H1 (cell line): ENCODE measurements around the gene KLHL29. TPM values are rescaled to one million over a fixed set of nuclear protein-coding genes. Genes with fewer than 3 reads are reported as not detected.

Experiments
- CTCF ChIA-PET: fragments of 300-600 bp; sonication (Branson Sonifier 250); formaldehyde crosslinking; loops from one replicate; lab custom pipeline; 2021; ENCODE audit not compliant: partially characterized antibody; lab: Charles Lee
- POLR2A ChIA-PET: fragments of 300-600 bp; sonication (Branson Sonifier 250); formaldehyde crosslinking; loops from one replicate; lab custom pipeline; 2021; ENCODE audit warnings: inconsistent platforms; ENCODE audit not compliant: partially characterized antibody; lab: Charles Lee
- DNase-seq, 2 experiments: peaks; one replicate each; pipeline versions ENCODE4 v3.0.0 to v3.0.0-alpha.2; 2010 to 2022; ENCODE audit warnings: low spot score in 2 of 2, low read depth in 1 of 2, mixed read lengths in 1 of 2
- FAIRE-seq: peaks from 2 replicates; lab custom pipeline; 2011; peaks lifted over from hg19 to GRCh38; lab: Jason Lieb, UNC
- H2AFZ ChIP-seq: 2 replicates; pipeline ENCODE4 v1.8.1; 2012; ENCODE audit warnings: low read length, inconsistent platforms
- H2AK5ac ChIP-seq: 2 replicates; pipeline ENCODE4 v1.6.1; 2013; ENCODE audit warnings: low read depth, low read length
- H2BK120ac ChIP-seq: replicated peaks from 2 replicates; pipeline ENCODE3; 2013; ENCODE audit warnings: low read depth, low read length, inconsistent platforms
- H2BK12ac ChIP-seq: 2 replicates; pipeline ENCODE4 v1.6.1; 2013; ENCODE audit warnings: low read depth, low read length
- H2BK15ac ChIP-seq: 2 replicates; pipeline ENCODE4 v1.6.1; 2013; ENCODE audit warnings: low read length
- H2BK20ac ChIP-seq: 2 replicates; pipeline ENCODE4 v1.6.1; 2013; ENCODE audit warnings: low read length
- H2BK5ac ChIP-seq: 2 replicates; pipeline ENCODE4 v1.6.1; 2013; ENCODE audit warnings: low read depth, low read length
- H3K14ac ChIP-seq: 2 replicates; pipeline ENCODE4 v1.6.1; 2013; ENCODE audit warnings: inconsistent platforms; ENCODE audit not compliant: insufficient read length
- H3K18ac ChIP-seq: 2 replicates; pipeline ENCODE4 v1.6.1; 2013; ENCODE audit warnings: low read length; ENCODE audit errors: extremely low read depth
- H3K23ac ChIP-seq: 2 replicates; pipeline ENCODE4 v1.6.1; 2013; ENCODE audit warnings: inconsistent platforms; ENCODE audit not compliant: insufficient read length
- H3K23me2 ChIP-seq: 2 replicates; pipeline ENCODE4 v1.6.1; 2013; ENCODE audit warnings: low read depth, low read length
- H3K27ac ChIP-seq: 2 replicates; pipeline ENCODE4 v1.6.1; 2011; ENCODE audit warnings: low read depth, low read length, inconsistent platforms
- H3K27me3 ChIP-seq, 4 experiments: replicated peaks in 1 of 4; 1 replicate in 1 of 4; 2 replicates in 3 of 4; pipeline versions ENCODE4 v1.6.1 to v1.8.1; 2011 to 2013; ENCODE audit warnings: low read length in 3 of 4, mild to moderate bottlenecking in 3 of 4, inconsistent platforms in 2 of 4, mixed read lengths in 2 of 4, moderate library complexity in 1 of 4; ENCODE audit not compliant: control insufficient read depth in 3 of 4, insufficient read depth in 3 of 4; ENCODE audit errors: extremely low read depth in 1 of 4
- H3K36me3 ChIP-seq, 4 experiments: 2 replicates each; pipeline versions ENCODE4 v1.6.1 to v1.8.1; 2011 to 2013; ENCODE audit warnings: mild to moderate bottlenecking in 4 of 4, low read length in 3 of 4, moderate library complexity in 2 of 4, control low read depth in 1 of 4, inconsistent platforms in 1 of 4; ENCODE audit not compliant: insufficient read depth in 4 of 4, control insufficient read depth in 2 of 4
- H3K4ac ChIP-seq: replicated peaks from 2 replicates; pipeline ENCODE3; 2013; ENCODE audit warnings: low read length, low read depth, mixed read lengths, inconsistent platforms; ENCODE audit not compliant: insufficient read length
- H3K4me1 ChIP-seq, 4 experiments: replicated peaks in 1 of 4; 1 replicate in 1 of 4; 2 replicates in 3 of 4; pipeline versions ENCODE4 v1.6.1 to v1.8.1; 2011 to 2013; ENCODE audit warnings: low read length in 3 of 4, inconsistent platforms in 2 of 4, mixed read lengths in 1 of 4; ENCODE audit not compliant: insufficient read depth in 4 of 4, control insufficient read depth in 3 of 4
- H3K4me2 ChIP-seq, 2 experiments: 2 replicates each; pipeline versions ENCODE4 v1.6.1 to v1.8.1; 2011 to 2013; ENCODE audit warnings: low read depth in 2 of 2, low read length in 2 of 2, control low read depth in 1 of 2, inconsistent platforms in 1 of 2, mild to moderate bottlenecking in 1 of 2; ENCODE audit not compliant: insufficient read depth in 1 of 2
- H3K4me3 ChIP-seq, 4 experiments: fragments of 200-600, 300-600 bp in 1 of 4; sonication (generic), shearing (Covaris generic), sonication (Bioruptor Twin) in 1 of 4; 2 replicates each; pipeline versions ENCODE4 v1.5.1 to v1.8.1; 2011 to 2016; ENCODE audit warnings: low read length in 4 of 4, low read depth in 3 of 4, control low read depth in 2 of 4, inconsistent platforms in 2 of 4, mild to moderate bottlenecking in 2 of 4, mixed read lengths in 1 of 4, moderate library complexity in 1 of 4; ENCODE audit not compliant: insufficient read depth in 2 of 4; ENCODE audit errors: extremely low read depth in 1 of 4
- H3K56ac ChIP-seq: replicated peaks from 2 replicates; pipeline ENCODE3; 2013; ENCODE audit warnings: low read depth, mild to moderate bottlenecking, mixed read lengths, low read length, inconsistent platforms; ENCODE audit not compliant: insufficient read length
- H3K79me1 ChIP-seq: 2 replicates; pipeline ENCODE4 v1.6.1; 2013; ENCODE audit warnings: low read depth, low read length, control low read depth
- H3K79me2 ChIP-seq, 2 experiments: 2 replicates each; pipeline versions ENCODE4 v1.6.1 to v1.8.1; 2012 to 2013; ENCODE audit warnings: low read length in 2 of 2, mild to moderate bottlenecking in 2 of 2, inconsistent platforms in 1 of 2; ENCODE audit not compliant: insufficient read depth in 2 of 2, control insufficient read depth in 1 of 2
- H3K9ac ChIP-seq, 4 experiments: replicated peaks in 1 of 4; 1 replicate in 1 of 4; 2 replicates in 3 of 4; pipeline versions ENCODE4 v1.6.1 to v1.8.1; 2011 to 2013; ENCODE audit warnings: low read depth in 3 of 4, low read length in 3 of 4, control low read depth in 2 of 4, mild to moderate bottlenecking in 2 of 4, moderate library complexity in 2 of 4, inconsistent platforms in 1 of 4; ENCODE audit errors: extremely low read depth in 1 of 4
- H3K9me3 ChIP-seq, 2 experiments: 2 replicates each; pipeline versions ENCODE4 v1.6.1 to v1.8.1; 2012 to 2013; ENCODE audit warnings: mild to moderate bottlenecking in 2 of 2, moderate library complexity in 2 of 2, control low read depth in 1 of 2, inconsistent platforms in 1 of 2, low read depth in 1 of 2, low read length in 1 of 2, mixed read lengths in 1 of 2; ENCODE audit not compliant: insufficient read depth in 2 of 2
- H4K20me1 ChIP-seq, 2 experiments: replicated peaks in 1 of 2; 2 replicates each; pipeline versions ENCODE3 to v1.8.1; 2011 to 2013; ENCODE audit warnings: inconsistent platforms in 2 of 2, low read length in 2 of 2, mild to moderate bottlenecking in 1 of 2; ENCODE audit not compliant: insufficient read depth in 2 of 2, control insufficient read depth in 1 of 2
- H4K5ac ChIP-seq: 2 replicates; pipeline ENCODE4 v1.6.1; 2013; ENCODE audit warnings: low read length, low read depth, mixed read lengths, inconsistent platforms; ENCODE audit not compliant: insufficient read length
- H4K8ac ChIP-seq: 2 replicates; pipeline ENCODE4 v1.8.0; 2013; ENCODE audit warnings: mild to moderate bottlenecking, moderate library complexity, low read length, inconsistent platforms; ENCODE audit not compliant: insufficient read depth; ENCODE audit errors: extremely low read depth
- H4K91ac ChIP-seq: replicated peaks from 2 replicates; pipeline ENCODE3; 2013; ENCODE audit warnings: low read length, mixed read lengths, inconsistent platforms; ENCODE audit not compliant: insufficient read length
- ASH2L ChIP-seq: fragments of 200-600, 300-600 bp; sonication (generic); IDR thresholded peaks from one replicate; pipeline ENCODE4 v1.7.1; 2017; ENCODE audit warnings: low read length
- CBX5 ChIP-seq: fragments of 300-800, 300-1000 bp; sonication (generic); IDR thresholded peaks from 2 replicates; pipeline ENCODE4 v1.7.1; 2016; ENCODE audit warnings: antibody characterized with exemption, low read length, low read depth
- EGR1 ChIP-seq: IDR thresholded peaks from 2 replicates; pipeline ENCODE4 v1.6.1; 2011; ENCODE audit warnings: low read depth, low read length, borderline replicate concordance
- EP300 ChIP-seq, 2 experiments: IDR thresholded peaks; 1 replicate in 1 of 2; 2 replicates in 1 of 2; pipeline ENCODE4 v1.6.1; 2011 to 2012; ENCODE audit warnings: low read depth in 2 of 2, low read length in 2 of 2, mild to moderate bottlenecking in 2 of 2, borderline replicate concordance in 1 of 2, inconsistent platforms in 1 of 2, moderate library complexity in 1 of 2
- HDAC6 ChIP-seq: IDR thresholded peaks from one replicate; pipeline ENCODE4 v1.7.1; 2012; ENCODE audit warnings: low read depth, mild to moderate bottlenecking, inconsistent platforms, low read length, moderate library complexity
- KDM1A ChIP-seq: fragments of 200-600, 300-600 bp; sonication (generic); IDR thresholded peaks from 2 replicates; pipeline ENCODE4 v1.7.1; 2016; ENCODE audit warnings: mild to moderate bottlenecking, low read length, borderline replicate concordance
- KDM5A ChIP-seq: fragments of 200-600 bp; IDR thresholded peaks from 2 replicates; pipeline ENCODE4 v1.7.1; 2012; ENCODE audit warnings: mild to moderate bottlenecking, low read length, inconsistent platforms, mixed read lengths
- SRF ChIP-seq: IDR thresholded peaks from 2 replicates; pipeline ENCODE4 v1.6.1; 2011; ENCODE audit warnings: mild to moderate bottlenecking, low read depth, low read length, moderate library complexity
- ZNF274 ChIP-seq: IDR thresholded peaks from 2 replicates; pipeline ENCODE4 v1.7.0; 2012; ENCODE audit warnings: low read length, borderline replicate concordance; ENCODE audit errors: extremely low read depth
- WGBS, 2 experiments: shearing (Covaris generic) in 1 of 2; methylation state at CpG; one replicate each; pipeline versions ENCODE4 v1.1.6 to v1.1.7; 2013 to 2015; ENCODE audit warnings: low lambda C conversion rate in 2 of 2, mixed read lengths in 2 of 2, inconsistent platforms in 1 of 2, low coverage in 1 of 2, missing lambda C conversion rate in 1 of 2; ENCODE audit not compliant: insufficient replicate concordance in 2 of 2, insufficient coverage in 1 of 2, insufficient read length in 1 of 2; ENCODE audit errors: extremely low coverage in 1 of 2, missing lambda C conversion rate in 1 of 2; 5-methylcytosine and 5-hydroxymethylcytosine counted together
- polyA plus RNA-seq, 7 experiments: library from polyadenylated mRNA; depleted of rRNA in 3 of 7; stranded (reverse) in 5 of 7; unstranded in 2 of 7; fragments of >200 nt in 5 of 7; fragments of 200-250 nt in 2 of 7; gene quantifications; 1 replicate in 5 of 7; 2 replicates in 1 of 7; 4 replicates in 1 of 7; pipeline versions ENCODE4 v1.2.1 to v1.2.3, GENCODE V29; 2011 to 2013; ENCODE audit warnings: missing spikeins in 2 of 7, mixed read lengths in 2 of 7
- total RNA-seq: library from RNA; stranded (reverse); fragmentation: NEBNext Ultra II Directional; extraction: Animal tissue kit (Norgen Biotek cat#: 25700); gene quantifications from 2 replicates; pipeline ENCODE4 v1.2.1, GENCODE V29; 2021
- TF ChIP-seq, protein P1 (sequence below): IDR thresholded peaks from 2 replicates; pipeline ENCODE4 v1.6.1; 2012; ENCODE audit warnings: inconsistent platforms
- TF ChIP-seq, protein P2 (sequence below): IDR thresholded peaks from 2 replicates; pipeline ENCODE4 v1.6.1; 2011; ENCODE audit warnings: low read length, improper control_type of control experiment

The KLHL29 gene
- total and polyA plus RNA-seq, 2 of the 8 experiments (the other 6 are each of a cell fraction or from before 2014, with no cell fraction given): 1.1 to 4.7 TPM

- H3K4me2 ChIP-seq: no peak overlapping the region
- H2BK20ac ChIP-seq: no peak overlapping the region
- H3K9me3 ChIP-seq: no peaks in the 10 kb centered on the region
- H2BK15ac ChIP-seq: no peak overlapping the region
- no peak overlapping the region for H3K27ac ChIP-seq
- H4K5ac ChIP-seq: no peak overlapping the region
- H3K9ac ChIP-seq: no peak overlapping the region
- CTCF ChIA-PET: interaction anchor here (0.9 to 1.4 kb wide), 5 partner anchors 8 to 37 kb away, joined by 3 read pairs; no protein-coding TSS in a partner anchor
- H3K4ac ChIP-seq: no peak overlapping the region
- POLR2A ChIA-PET: no interaction called here
- no peak overlapping the region for H2BK120ac ChIP-seq
- H3K79me1 ChIP-seq: no peaks in the 10 kb centered on the region
- no peak overlapping the region for H4K91ac ChIP-seq
- H4K20me1 ChIP-seq: no peaks in the 10 kb centered on the region
- no peak overlapping the region for H3K4me3 ChIP-seq
- FAIRE-seq: no peak
- H3K18ac ChIP-seq: no peak overlapping the region
- H3K4me1 ChIP-seq: peaks cover 0 to 4% (median under 1%) of the 10 kb centered on the region in 4 experiments; a peak in 3 of 7 replicates
- H2AK5ac ChIP-seq: 0 out of 2 replicates have a peak overlapping the region, but pooled peaks have one; percentile 13
- H2AFZ ChIP-seq: no peak overlapping the region
- no peaks in the 10 kb centered on the region for H3K79me2 ChIP-seq
- H3K36me3 ChIP-seq: no peaks in the 10 kb centered on the region
- H2BK5ac ChIP-seq: no peak overlapping the region
- no peaks in the 10 kb centered on the region for H3K23me2 ChIP-seq
- WGBS, 2 experiments: 96% methylated on average over 12 of the region's 12 CpGs; no CpG with 5 or more reads in 1 of the 2 experiments
- no peak overlapping the region for H3K56ac ChIP-seq
- no peak overlapping the region for H2BK12ac ChIP-seq
- no peak overlapping the region for H3K23ac ChIP-seq
- H4K8ac ChIP-seq: no peak overlapping the region; the same call in 1 of the 2 replicates
- H3K14ac ChIP-seq: no peak overlapping the region
- no peak for DNase-seq
- H3K27me3 ChIP-seq: no peaks in the 10 kb centered on the region
- TF ChIP-seq CBX5 (no peak), SRF (no peak), EGR1 (no peak), ASH2L (no peak), KDM5A (no peak), ZNF274 (no peak), HDAC6 (no peak), EP300 (IDR thresholded peaks at IDR 0.05; ENCODE audit: borderline replicate concordance in 1 of 2, low read depth in 2 of 2, low read length in 2 of 2) (no peak), KDM1A (no peak)
- TF ChIP-seq, protein P1, sequence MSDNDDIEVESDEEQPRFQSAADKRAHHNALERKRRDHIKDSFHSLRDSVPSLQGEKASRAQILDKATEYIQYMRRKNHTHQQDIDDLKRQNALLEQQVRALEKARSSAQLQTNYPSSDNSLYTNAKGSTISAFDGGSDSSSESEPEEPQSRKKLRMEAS: no peak
- TF ChIP-seq, protein P2, sequence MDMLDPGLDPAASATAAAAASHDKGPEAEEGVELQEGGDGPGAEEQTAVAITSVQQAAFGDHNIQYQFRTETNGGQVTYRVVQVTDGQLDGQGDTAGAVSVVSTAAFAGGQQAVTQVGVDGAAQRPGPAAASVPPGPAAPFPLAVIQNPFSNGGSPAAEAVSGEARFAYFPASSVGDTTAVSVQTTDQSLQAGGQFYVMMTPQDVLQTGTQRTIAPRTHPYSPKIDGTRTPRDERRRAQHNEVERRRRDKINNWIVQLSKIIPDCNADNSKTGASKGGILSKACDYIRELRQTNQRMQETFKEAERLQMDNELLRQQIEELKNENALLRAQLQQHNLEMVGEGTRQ: no peak
Observed at GRCh38 chr2:23592898-23593751, 208.1 kb downstream of the KLHL29 start.
